ENCODE measurements around the gene EHBP1.

Gene EHBP1

DNA sequence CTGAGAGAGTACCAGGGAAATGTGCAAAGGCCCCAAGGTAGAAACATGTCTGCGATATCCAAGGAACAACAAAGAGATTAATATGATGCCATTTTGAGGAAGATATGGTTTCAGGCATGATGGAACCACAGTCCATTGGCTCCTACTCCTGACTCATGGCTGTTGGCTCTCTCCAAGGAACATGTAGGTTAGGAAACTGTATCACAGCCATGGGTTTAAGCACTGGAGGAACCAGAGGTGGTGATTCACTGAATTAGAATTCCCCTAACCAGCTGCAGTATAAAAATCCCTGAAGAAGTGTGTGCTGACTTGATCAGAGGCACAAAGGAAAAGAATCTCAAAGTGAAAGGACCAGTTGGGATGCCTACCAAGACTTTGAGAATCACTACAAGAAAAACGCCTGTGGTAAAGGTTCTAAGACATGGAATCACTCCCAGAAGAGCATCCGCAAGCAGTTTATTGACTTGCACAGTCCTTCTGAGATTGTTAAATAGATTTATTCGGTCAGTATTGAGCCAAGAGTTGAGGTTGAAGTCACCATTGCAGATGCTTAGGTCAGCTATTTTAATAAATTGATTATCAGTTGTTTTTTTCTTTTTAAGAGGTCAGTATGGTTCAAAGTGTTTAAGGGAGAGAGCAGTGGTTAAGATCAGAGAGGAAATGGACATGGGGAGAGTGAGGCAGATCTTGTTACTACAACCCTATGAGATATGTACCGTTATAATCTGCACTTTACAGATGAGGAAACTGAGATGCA lies 234.4 kb downstream of the EHBP1 start:
- in situ Hi-C loops (cut with MboI; ENCODE audit: low sequenced_read_pairs) = no loop called here

DNA sequence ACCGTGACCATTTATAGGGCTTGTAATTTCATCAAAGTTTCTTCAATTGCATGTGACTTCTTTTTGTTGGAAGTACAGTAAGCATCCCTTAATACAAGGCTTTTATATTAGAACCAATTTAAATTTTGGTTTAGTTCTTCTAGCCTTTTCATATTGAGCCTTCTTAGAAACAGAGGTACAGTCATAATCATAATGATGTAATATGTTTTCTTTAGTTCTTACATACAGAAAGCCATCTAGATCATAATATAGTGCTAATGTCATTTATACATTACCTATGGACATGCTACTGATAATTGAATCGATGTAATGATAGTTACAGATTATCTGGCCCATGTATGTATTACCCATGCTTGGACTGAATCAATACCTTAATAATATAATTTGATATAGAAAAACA lies 235.2 kb downstream of the EHBP1 start:
- in situ Hi-C loops (cut with MboI; ENCODE audit: low sequenced_read_pairs) = no loop called here

DNA sequence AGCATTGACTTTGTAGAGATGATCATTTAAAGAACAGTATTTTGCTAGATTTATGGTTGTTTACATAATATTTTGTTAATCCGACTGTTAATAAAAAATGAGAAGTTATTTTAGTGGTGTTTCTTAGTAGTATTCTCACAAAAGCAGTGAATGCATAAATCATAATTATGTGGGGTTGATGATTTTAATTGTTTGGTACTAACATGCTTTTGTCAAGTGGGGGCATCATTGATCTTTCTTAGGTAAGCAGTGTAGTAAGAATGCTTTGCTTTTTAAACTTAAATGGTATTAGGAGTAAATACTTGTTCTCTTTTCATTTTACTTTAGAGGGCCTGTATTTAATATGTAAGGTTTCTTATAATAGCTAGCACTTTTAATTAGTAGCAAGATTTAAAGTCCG lies 235.9 kb downstream of the EHBP1 start:
- in situ Hi-C loops (cut with MboI; ENCODE audit: low sequenced_read_pairs) = no loop called here

DNA sequence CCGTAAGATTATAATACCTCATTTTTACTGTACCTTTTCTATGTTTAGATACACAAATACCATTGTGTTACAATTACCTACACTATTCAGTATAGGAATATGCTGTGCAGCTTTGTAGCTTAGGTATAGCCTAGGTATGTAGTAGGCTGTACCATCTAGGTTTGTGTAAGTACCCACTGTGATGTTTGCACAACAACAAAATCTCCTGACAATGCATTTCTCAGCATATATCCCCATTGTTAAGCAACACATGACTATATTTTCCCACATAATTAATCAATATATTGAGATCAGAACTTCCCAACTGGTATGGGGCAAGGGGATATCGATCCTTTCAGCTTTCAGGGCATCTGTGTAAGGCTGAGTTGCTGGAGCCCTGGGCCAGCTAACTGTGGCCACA lies 238.8 kb downstream of the EHBP1 start:
- in situ Hi-C loops (cut with MboI; ENCODE audit: low sequenced_read_pairs) = no loop called here

DNA sequence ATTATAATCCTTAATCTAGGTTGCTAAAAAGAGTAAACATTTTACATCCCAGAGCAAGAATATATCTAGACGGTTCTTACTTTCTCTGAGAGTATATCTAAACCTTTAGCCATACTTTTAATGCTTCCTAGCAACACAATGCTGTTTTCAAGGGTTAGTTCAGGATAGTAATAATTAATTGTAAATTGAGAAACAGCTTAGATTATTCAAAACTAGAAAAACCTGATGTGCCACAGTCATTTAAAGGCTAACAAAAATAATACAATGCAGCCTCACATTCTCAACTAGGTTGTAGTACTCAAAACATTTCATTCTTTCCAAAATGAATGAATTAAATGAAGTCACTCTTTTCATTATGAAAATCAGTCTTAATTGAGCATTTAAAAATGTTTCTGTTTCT lies 241.9 kb downstream of the EHBP1 start:
- in situ Hi-C loops (cut with MboI; ENCODE audit: low sequenced_read_pairs) = no loop called here

DNA sequence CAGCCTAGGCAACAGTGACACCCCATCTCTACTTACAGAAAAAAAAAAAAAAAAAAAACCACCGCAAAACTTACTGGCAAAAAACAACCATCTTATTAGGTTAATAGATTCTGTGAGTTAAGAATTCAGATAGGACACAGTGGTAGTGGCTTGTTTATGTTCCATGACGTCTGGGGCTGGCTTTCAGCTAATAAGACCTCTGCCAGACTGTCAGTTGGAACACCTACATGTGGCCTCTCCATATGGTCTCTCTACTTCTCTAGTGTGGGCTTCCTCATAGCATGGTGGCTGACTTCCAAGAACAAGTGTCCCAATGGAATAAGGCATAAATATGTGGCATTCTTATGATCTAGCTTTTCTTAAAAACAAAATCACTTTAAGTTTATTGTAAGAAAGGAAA lies 251.1 kb downstream of the EHBP1 start:
- in situ Hi-C loops (cut with MboI; ENCODE audit: low sequenced_read_pairs) = no loop called here

DNA sequence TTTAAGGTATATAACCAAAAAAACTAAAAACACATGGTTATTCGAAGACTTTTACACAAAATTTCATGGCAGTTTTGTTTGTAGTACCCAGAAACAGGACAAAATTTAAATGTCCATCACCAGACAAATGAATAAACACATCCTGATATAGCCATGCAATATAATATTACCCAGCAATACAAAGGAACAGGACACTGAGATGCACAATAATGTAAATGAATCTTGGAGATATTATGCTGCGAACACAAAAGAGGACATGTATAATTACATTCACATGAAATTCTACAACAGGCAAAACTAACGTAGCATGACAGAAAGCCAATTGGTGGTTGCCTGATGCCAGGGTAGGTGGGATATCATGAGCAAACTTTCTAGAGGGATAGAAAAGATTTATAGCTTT lies 252.7 kb downstream of the EHBP1 start:
- in situ Hi-C loops (cut with MboI; ENCODE audit: low sequenced_read_pairs) = no loop called here

DNA sequence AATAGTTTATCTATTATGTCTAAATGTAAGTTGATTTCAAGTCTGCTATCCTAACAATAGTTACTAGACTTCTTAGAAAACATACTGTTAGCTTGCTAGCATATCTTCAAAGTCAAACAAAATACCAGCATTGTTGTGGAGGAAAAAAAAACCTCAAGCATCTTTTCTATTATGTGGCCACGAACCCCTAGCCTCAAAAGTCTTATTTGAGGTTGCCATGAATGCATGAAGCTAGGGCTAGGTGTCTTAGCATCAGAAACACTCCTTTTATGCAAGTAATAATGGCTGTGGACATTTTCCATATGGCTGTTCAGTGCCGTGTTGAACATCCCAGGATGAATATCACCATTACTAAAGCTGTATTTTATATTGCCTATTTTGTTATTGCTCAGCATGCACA lies 258.5 kb downstream of the EHBP1 start:
- in situ Hi-C loops (cut with MboI; ENCODE audit: low sequenced_read_pairs) = no loop called here

DNA sequence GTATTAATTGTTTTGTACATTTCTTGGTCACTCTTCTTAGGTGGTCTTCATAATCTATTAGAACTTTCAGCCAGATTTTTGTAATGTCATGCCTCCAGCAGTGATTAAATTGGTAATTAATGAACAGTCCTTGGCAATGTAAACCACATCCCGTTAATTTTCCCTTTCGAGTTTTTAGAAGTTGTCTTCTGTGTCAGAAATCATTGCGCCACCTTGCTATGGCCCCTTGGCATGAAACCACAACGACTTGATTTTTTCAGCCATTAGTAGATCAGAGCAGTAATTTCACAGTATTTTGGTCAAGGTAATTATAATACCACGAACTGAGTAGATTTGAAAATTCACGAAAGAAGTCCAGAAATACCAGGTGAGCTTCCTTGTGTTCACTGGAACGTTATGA lies 259.2 kb downstream of the EHBP1 start:
- in situ Hi-C loops (cut with MboI; ENCODE audit: low sequenced_read_pairs) = no loop called here

DNA sequence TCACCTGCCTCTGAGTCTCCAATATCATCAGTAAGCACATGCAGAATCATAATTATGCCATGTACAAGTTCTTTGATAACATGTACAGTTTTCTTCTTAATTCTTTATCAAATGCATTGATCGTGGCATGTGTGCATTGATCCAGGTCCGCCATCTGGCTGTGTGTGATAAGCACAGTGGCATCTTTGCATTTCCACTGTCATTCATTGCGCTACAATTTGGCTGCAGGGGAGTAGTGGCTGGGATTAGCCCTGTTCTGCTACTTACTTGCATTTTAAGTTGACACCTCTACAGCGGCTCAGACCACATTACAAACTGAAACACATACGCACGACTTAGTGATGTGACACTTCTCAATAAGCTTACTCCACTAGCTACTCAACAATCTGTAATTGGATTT lies 261.5 kb downstream of the EHBP1 start:
- in situ Hi-C loops (cut with MboI; ENCODE audit: low sequenced_read_pairs) = no loop called here

DNA sequence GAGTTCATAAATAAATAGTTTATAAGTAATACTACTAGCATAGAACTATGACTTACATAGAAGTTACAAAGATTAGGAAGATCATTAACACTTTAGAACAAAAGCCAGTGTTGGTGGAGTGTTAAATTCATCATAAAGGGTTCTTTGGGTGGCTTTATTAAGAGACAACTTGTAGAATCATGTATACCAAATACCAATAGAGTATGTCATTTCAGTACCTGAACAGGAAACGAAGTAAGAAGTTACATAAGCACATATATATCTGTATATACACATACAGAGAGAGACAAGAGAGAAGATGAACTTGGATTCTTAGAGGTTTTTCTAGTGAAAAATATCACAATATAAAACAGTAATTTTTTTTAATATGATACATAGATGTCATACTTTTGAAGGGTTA lies 262.7 kb downstream of the EHBP1 start:
- in situ Hi-C loops (cut with MboI; ENCODE audit: low sequenced_read_pairs) = no loop called here

DNA sequence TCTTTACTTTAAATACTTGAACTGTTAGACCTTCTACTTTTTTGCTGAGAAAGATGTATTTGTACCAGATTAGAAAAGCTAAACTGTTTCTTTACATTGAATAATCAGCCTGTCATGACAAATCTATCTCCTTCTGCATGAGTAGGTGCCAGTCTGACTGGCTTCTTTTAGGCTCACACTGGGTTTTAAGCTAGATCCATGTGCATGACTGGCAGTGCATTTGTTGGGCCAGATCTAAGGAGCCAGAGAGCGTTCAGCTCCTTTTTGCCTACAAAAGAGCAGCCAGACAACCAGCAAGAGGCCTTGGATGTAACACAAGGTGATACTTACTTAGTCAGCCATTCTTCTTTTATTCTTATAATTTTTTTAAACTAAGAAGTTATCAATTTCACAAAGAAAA lies 263.2 kb downstream of the EHBP1 start:
- in situ Hi-C loops (cut with MboI; ENCODE audit: low sequenced_read_pairs) = no loop called here

DNA sequence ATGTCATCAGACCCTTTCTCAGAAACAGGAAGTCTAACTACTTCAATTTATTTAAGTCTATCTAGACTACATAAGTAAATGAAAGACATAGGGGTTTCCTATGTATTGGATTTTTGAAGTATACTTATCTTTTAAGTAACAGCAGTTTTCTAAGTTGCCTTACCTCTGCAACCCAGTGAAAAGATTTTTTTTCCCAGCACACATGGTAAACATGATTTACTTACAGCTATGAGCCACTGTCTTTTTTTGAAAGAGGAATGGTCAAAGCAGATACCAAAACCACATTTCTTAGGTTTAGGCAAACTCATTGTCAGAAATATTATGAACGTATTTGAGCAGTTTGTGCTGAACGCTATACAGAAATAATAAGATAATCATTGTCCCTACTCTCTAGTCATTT lies 266.4 kb downstream of the EHBP1 start:
- in situ Hi-C loops (cut with MboI; ENCODE audit: low sequenced_read_pairs) = no loop called here

DNA sequence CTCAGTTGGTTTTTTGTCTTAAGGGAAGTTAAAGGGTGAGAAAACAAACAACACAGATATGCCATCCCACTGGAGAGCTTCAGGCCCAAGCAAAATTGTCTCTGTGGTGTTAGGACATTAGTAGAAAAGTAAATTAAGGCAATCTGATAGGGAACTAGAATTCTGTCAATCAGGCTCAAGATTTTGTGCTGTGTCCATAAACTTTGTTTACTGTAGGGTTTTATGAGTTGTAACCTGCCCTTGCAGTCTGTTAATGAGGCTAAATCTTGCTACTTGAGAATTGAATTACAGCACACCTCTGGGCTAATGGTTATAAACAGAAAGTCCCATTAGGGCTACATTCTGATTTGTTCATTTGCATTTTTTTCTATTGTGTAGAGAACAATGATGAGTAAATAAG lies 267.1 kb downstream of the EHBP1 start:
- in situ Hi-C loops (cut with MboI; ENCODE audit: low sequenced_read_pairs) = no loop called here

DNA sequence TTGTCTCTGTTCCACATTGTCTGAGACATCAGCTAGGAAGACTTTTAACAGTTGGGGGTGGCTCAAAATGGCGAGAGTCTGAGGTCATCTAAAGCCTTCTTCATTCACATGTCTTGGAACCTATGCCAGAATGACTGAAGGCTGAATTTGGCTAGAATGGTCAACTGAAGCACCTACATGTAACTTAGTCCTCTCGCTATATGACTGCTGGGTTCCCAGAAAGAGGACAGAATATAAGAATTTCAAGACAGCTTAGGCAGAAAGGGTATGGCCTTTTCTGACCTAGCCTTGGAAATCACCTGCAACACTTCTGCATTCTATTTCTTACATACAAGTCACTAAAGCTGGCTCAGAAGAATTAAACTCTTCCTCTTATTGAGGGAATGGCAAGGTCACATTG lies 269.5 kb downstream of the EHBP1 start:
- in situ Hi-C loops (cut with MboI; ENCODE audit: low sequenced_read_pairs) = no loop called here

DNA sequence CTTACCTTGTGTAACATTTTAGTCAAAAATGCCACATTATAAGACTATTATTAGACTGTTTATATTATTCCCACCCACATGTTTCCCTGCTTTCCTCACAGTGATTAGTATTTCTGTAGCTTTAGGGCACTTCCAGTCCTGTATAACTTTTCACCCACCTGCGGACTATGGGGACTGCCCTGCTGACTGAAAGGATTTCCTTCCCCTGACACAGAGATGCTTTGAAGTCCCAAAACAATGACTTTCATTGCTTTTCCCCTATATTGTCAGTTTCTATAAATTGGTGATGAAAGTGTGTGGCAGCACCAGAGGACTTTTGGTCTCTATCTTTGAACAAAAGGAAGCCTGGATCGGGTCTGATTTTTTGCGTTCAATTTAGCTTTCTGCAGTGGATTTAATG lies 286.1 kb downstream of the EHBP1 start:
- in situ Hi-C loops (cut with MboI; ENCODE audit: low sequenced_read_pairs) = no loop called here

DNA sequence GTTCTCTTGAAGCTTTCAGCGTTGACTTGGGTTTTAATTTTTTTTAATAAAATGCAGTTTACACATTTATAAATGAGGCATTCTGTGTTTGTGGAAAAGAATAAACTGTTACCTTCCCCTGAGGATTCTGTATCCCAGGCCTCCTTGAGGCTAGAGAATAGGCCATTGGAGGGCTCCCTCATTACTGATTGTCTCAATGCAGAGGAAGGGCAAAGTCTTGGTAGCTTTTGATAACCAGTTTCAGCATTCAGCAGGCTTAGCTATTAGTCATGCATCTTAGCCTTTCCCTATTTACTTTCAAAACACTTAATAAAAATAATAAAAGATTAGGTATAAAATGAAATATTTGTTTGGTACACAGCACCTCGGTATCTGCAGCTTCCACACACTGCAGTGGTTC lies 287.0 kb downstream of the EHBP1 start:
- in situ Hi-C loops (cut with MboI; ENCODE audit: low sequenced_read_pairs) = no loop called here

DNA sequence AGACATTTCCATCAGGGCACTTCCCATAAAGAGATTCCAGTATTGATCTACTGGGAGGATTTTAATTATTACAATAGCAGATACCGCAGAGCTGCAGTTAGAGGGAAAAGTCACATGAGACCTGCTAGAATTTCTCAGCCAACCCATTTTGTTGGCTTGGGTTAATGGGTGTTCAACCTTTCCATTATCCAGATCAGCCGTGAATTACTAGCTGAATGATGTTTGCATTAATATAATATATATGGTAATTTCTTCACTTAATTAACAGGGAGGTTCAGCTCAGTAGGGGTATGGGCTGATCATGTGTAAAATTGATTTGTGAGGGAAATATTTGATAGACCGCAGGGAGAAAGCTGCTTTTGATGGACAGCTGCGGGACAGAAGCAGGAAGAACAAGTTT lies 288.7 kb downstream of the EHBP1 start:
- in situ Hi-C loops (cut with MboI; ENCODE audit: low sequenced_read_pairs) = no loop called here

DNA sequence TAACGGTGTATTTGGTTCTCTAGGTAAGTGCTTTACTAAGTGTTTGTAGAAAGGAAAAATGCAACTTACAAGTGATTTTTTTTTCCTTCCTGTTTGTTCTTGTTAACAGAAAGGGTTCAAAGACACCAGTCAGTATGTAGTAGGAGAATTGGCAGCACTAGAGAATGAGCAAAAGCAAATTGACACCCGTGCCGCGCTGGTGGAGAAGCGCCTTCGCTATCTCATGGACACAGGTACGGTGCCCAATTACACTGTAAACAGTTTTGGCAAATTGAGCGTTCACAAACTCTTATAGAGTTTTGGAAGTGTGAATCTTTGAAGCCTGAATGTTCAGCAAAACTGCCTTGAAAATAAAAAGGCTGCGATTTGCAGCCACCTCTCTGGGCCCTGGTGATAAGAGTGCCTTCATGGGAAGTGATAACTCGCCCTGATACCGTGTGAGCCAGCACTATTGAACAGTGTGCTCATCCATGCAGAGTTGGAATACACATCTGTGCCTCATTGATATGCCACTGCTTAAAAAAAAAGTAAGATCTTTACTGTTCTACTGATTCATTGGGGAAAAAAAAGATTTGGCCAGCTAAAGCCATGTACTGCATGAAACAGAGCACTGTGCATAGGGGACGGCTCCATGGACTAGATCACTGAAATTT lies 291.1 kb downstream of the EHBP1 start:
- in situ Hi-C loops (cut with MboI; ENCODE audit: low sequenced_read_pairs) = no loop called here

DNA sequence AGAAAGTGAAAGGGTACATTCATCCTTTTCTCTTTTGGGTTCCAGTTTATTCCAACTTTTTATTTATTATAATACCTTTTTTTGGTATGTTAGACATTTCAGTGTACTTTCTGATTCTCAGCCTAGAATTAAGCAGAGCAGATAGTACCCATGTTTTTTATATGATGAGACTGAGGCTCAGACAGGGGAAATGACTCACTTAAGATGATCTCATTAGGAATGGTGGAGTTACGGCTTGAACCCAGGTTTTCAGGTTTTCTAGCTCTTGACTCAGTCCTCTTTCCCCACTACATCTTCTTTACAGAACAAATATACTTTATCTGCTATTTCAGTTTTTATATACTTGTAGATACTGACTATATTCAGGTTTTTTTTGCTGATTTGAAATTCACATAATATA lies 293.4 kb downstream of the EHBP1 start:
- in situ Hi-C loops (cut with MboI; ENCODE audit: low sequenced_read_pairs) = no loop called here

DNA sequence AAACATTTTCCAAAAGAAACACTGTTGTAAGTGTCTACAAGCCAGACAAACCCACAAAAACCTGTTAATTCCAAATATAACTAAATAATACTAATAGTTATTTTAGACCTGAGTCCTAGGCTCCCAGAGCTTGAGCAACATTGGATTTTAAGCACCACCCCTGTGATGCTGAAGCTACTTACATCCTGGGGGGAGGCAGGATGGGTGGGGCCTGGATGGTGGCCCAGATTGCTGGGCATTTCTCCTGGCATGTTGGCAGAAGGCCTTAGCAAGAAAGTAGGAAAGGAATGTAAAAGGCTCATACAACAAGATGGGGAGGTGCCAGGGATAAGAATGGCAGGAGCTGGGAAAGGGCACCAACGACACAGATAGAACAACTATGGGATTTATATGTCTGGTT lies 294.4 kb downstream of the EHBP1 start:
- in situ Hi-C loops (cut with MboI; ENCODE audit: low sequenced_read_pairs) = no loop called here

DNA sequence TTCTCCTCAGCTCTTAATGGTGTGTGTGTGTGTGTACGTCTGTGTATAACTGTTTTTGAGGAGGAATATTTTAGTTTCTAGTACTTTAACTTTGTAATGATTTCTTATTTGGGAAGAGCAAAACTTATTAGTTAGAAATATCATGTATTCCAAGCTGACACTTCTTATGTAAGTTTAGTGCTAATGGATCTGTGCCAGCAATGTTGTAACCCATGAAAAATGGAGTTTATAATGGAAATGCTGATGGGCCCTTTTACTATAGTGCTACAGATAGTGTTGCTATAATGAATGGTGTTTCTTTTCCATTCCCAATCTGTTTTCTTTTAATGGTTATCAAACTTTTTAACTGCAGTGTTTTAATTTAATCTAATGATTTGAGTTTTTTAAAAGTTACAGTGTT lies 295.3 kb downstream of the EHBP1 start:
- in situ Hi-C loops (cut with MboI; ENCODE audit: low sequenced_read_pairs) = no loop called here

DNA sequence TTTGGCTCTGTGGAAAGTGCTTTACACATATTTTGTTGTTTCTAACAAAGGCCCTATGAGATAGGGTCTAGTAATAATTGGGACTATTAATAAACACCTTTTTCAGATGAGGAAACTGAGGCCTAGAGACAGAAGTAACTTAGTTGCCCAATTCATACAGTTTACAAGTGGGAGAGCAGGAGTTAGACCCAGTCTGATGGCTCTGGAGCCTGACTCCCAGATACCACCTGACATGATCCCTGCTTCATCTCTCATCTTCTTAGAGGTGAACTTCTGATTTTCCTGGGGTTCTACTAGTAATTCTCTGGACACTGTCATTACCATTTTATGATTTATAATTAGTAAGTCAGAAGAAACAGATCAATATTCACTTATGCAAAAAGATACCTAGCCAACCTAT lies 296.1 kb downstream of the EHBP1 start:
- in situ Hi-C loops (cut with MboI; ENCODE audit: low sequenced_read_pairs) = no loop called here

All from hTERT RPE-1 (cell line).